GM19099 (cell line): ENCODE measurements around the gene LENG9.

ENCODE experiments used
- POLR2A ChIP-seq: IDR thresholded peaks from 3 replicates; pipeline ENCODE4 v1.6.1; 2011; ENCODE audit warnings: low read depth; ENCODE audit not compliant: insufficient read length; ENCODE audit errors: extremely low read depth

LENG9 gene

DNA sequence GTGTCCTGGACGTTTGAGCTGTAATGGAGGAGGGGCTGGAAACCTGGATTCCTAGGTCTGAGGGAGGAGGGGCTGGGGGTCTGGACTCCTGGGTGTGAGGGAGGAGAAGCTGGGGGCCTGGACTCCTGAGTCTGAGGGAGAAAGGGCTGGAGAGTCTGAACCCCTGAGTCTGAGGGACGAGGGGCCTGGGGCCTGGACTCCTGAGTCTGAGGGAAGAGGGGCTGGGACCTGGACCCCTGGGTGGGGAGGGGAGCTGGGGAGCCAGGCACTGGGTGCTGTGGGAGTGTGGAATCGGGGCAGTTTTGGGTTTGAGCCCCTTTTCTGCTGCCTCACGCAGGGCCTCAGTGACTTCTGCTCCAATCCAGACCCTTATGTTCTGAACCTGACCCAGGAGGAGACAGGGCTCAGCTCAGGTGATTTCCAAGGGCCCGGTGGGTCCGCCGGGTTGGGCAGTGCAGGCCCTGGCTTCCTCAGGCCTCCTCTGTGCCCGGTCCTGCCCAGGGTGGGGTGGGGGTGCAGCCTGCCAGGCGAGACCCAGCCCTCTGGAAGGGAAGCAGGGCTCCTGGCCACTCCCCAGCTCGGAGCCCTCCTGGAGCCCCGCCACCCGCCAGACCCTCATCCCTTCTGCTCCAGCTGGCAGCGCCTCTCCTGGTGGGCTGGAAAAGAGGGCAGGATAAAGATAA lies 33.9 kb downstream of the LENG9 start:
- TF ChIP-seq POLR2A: no peak

DNA sequence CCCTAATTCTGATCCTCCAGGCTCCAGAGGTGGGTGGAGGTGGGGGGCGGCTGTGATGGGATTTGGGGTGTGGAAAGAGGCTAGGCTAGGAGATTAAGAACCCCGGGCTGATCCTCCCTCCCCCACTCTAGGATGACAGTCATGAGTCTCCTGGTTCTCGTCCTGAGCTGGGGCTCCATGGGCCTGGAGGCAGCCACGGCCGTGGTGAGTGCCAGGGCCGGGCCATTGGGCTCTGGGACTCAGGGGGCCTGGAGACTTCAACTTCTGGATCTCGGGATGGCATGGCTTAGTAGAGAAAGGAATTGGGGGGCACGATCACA lies 34.4 kb downstream of the LENG9 start:
- no peak for TF ChIP-seq POLR2A

DNA sequence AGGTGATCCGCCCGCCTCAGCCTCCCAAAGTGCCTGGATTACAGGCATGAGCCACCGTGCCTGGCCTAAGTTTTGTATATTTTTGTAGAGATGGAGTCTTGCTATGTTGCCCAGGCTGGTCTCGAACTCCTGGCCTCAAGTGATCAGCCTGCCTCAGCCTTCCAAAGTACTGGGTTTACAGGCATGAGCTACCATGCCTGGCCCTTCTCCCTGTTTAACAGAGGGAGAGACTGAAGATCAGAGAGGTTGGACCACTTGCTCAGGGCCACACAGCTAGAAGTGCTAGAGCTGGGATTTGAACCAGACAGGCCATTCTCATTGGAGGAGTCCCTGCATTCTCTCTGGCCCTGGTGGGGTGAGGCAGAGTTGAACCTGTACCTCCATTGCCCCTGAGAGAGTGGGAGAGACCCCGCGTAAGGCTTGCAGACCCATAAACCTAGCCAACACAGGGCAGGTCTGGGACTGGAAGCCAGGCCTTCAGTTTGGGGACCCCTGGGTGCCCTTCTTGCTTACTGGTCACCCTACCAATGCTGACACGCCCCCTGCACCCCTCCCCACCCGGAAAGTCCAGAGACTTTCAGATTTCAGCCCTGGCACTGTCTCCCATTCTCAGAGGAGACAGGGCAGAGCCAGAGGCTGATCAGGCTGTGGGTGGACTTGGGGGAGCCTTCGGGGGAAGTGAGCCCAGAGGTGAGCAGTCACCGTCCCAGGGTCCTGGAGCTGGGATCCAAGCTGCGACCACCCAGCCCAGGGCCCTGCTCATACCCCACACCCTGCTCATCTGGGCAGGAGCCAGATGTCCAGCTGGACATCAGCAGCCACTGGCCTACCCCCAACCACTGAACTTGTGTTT lies 35.0 kb downstream of the LENG9 start:
- TF ChIP-seq POLR2A: no peak

DNA sequence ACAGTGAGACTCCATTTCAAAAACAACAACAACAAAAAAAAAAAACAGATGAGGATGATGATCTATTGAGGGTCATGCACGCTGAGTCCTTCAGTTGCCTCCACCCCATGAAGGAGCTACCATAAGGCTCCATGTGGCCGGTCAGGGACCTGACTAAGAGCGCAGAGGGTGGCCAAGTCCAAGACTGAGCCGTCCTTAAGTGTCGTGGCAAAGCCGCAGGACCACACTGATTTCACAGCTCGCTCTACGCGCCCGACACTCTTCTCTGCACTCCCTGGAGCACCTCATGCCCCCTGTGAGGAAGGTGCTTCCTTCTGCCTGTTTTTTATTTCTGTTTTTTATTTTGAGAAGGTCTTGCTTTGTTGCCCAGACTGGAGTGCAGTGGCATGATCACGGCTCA lies 36.0 kb downstream of the LENG9 start:
- TF ChIP-seq POLR2A: no peak

DNA sequence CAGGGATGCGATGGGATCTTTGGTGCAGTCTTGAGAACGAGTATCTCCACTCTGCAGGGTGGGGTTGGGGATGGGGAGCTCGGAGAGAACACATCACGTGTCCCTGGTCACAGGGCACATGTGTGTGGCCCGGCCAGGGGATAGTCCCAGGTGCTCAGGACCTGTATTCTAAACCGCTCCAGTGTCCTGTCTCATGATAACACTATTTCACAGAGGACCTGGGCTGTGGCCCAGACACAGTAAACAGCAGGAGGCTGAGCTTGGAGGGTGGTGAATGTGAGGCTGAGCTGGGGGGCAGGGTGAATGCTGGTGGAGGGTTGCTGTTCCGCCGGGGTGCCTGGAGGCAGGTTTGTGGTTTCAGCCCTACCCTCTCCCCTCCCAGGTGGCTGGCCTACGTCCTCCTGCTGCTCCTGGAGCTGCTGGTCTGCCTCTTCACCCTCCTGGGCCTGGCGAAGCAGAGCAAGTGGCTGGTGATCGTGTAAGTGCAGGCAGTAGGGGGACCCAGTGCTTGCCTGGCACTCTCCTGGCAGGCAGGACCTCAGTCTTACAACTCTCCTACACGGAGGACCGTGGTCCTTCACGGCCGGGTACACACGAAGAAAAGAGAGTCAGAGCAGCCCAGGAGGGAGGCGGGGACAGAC lies 37.2 kb downstream of the LENG9 start:
- no peak for TF ChIP-seq POLR2A

DNA sequence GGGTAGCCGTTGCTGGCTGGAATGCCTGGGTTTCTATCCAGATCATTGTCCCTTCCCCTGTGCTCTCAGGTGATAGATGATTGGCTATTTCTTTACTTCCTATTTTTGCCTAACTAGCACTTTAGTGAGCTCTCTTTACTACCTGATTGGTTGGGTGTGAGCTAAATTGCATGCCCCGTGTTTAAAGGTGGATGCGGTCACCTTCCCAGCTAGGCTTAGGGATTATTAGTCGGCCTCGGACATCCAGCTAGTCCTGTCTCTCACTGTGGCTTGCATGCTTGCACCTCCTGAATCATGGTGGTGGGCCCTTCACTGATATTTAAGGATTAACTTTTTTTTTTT lies 38.2 kb downstream of the LENG9 start:
- TF ChIP-seq POLR2A: no peak

DNA sequence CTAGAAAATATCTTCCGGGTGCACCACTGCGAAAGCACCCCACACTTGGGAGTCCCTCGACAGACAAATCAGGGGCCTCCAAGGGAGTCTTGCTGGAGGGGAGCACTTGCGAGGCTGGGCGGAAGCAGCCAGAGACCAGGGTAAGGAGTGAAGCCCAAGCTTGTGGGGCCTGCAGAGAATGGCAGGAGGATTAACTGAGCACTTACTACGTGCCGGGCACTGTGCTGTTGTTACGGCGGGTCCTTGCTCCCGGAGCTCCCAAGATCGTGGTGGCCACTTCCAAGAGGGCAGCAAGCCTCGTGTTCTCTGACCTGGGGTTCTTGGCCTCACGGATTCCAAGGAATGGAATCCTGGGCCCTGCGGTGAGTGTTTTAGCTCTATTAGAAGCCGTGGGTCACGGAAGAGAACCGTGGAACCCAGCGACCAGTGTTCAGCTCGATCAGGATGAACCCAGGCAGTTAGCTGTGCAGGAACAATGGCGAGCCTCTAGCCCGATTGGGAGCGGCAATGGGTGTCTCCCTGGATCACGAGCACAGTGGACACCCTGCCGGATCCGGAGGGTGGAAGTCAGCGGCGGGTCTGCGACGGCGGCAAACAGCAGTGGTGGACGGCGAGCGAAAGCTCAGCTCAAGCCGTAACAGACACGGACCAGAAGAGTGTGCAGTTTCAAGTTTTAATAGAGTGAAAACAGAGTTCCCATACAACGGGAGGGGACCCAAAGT lies 38.8 kb downstream of the LENG9 start:
- TF ChIP-seq POLR2A: no peak

DNA sequence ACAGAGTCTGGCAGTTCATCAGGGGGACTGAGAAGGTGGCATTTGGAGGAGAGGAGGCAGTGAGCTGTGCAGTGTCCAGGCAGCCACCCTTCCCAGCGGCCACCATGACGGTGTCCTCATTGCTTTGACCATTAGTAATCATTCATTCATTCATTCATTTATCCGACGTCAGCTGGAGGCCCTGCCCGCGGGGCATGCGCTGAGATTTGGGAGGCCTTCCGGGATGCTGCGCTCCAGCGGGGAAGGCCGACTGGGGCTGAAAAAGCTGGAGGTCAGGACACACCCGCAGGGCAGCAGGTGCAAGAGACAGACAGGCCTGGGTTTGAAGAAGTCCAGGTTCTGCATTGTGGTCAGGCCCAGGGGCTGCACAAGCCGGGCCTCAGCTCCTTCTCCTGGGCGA lies 39.4 kb downstream of the LENG9 start:
- TF ChIP-seq POLR2A: no peak

DNA sequence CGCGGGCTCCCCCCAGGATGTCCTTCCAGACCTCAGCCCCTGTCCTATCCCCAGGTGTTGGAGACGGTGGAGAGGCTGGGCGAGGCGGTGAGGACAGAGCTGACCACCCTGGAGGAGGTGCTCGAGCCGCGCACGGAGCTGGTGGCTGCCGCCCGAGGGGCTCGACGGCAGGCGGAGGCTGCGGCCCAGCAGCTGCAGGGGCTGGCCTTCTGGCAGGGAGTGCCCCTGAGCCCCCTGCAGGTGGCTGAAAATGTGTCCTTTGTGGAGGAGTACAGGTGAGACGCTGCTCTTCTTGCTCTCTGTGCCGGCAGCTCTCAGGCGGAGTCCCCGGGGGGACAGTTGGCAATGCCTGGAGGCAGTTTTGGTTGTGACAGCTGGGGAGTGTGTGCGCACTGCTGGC lies 41.4 kb downstream of the LENG9 start:
- no peak for TF ChIP-seq POLR2A

DNA sequence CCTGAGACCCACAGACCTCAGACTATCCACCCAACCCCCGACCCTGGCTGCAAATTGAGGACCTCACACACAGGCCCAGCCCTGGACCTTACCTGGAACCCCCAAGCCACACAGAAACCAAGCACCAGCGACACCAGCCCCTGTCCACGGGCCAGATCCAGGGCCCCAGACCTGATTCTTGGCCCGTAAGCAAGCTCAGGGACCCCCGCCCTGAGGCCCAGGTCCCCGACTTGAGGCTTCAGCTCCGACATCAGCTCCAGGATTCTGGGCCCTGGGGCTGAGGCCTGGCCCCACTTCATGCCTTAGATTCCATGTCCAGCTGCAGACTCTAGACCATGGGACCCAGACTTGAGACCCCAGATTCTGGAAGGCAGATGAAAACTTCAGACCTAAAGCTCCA lies 42.1 kb downstream of the LENG9 start:
- TF ChIP-seq POLR2A: no peak

DNA sequence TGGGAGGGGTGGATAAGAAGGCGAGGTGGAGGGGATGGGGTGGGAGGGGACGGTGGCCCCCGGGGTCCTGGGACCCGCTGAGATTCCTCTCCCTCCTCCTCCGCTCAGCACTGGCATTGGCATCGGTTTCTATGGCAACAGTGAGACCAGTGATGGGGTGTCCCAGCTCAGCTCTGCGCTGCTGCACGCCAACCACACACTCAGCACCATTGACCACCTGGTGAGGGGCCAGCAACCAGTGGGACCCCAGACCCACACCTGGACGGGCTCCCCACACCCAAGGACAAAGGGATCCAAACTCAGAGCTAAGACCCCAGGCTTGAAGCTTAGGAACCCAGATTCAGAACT lies 42.4 kb downstream of the LENG9 start:
- TF ChIP-seq POLR2A: no peak

DNA sequence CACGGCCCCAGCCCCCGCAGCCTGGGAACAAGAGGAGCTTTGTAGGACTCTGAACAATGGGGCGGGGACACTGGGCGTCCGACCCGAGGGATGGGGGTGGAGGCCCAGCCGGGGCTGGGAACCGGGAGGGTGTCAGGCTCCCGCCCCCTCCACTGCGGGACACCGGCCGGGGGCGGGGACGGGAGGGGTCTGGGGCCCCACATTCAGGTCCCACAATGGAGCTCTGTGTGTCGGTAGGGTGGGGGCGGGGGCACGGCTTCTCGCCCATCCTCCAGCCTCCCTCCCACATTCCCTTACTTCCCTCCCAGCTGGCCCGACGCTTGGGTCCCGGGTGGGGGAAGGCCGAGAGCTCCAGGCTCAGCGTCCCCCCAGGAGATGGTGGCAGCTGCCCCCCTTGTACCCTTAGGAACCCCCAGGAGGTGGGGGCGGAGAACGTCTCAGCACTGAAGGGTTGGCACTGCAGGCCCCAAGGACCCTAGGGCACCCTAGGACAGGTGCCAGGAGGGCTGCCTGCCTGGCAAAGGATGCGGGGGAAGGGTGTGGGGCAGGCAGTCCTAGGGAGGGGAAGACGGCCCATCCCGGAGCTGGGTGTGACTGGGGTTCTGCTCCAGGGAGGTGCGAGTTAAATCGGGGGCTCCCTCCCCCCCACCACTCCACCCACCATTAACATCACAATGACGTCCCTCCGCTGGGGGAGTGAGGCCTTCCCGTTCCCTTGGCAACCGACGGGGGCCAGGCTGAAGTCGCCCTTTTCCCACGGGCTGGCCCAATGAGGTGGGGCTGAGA lies 43.0 kb downstream of the LENG9 start:
- TF ChIP-seq POLR2A: no peak

DNA sequence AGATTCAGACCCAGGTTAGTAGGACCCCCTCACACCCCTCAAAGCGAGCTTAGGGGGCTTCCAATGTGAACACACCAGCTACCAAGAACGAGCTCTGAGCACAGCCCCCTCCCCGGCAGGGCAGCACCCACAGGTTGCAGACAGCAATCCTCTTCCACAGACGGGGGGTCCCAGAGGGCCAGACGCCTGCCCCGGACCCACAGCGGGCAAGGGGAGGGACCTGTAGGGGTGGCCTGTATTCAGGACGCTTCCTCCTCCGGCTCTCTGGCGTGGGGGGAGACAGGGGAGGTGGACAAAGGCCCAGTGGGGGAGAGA lies 43.6 kb downstream of the LENG9 start:
- TF ChIP-seq POLR2A: no peak

DNA sequence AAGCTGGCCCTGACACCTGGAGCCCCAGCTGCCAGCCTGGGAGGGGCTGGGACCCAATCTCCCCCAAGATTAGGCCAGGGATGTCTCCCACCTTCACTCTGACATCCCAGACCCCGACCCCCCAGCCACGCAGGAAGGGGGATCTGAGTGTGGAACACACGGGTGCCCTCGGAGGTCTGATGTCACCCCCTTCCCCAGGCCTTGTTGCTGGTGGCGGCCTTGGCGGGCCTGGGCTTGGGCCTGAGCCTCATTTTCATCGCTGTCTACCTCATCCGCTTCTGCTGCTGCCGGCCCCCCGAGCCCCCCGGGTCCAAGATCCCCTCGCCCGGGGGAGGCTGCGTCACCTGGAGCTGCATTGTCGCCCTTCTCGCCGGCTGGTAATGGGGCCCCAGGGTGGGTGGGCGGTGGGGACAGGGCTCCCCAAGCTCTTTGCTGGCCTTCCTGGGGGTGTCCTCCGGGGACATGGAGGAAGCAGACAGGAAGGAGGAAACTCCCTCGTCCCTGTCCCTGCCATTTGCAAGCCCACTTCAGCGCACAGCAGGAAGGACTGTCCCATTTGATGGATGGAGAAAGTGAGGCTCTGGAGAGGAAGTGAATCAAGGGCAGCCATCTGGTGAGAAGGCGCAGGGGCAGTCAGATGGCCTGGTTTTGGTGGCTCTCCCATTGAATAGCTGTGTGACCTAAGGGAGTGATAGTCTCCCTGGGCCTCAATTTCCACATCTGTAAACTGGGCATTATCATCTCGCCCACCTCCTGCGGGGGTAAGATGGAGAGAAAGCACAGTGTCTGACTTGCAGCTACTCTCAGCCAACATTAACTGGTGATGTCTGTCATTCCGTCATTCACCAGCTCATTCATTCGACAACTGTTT lies 44.4 kb downstream of the LENG9 start:
- TF ChIP-seq POLR2A: no peak
